GM19193 (cell line): Measurements from ENCODE around the gene ATP8A2.

Experiments used
- POLR2A ChIP-seq: IDR thresholded peaks from 4 replicates; pipeline ENCODE4 v1.6.1; 2011; ENCODE audit not compliant: insufficient read depth, insufficient read length; ENCODE audit errors: extremely low read depth

ATP8A2 gene

GRCh38 chr13:25899952-25900351 lies 528.2 kb downstream of the ATP8A2 start:
- no peak for TF ChIP-seq POLR2A

GRCh38 chr13:25901460-25902376 lies 529.9 kb downstream of the ATP8A2 start:
- no peak for TF ChIP-seq POLR2A

- TF ChIP-seq POLR2A = no peak
These were observed 530.7 kb downstream of the ATP8A2 start for GRCh38 chr13:25902455-25902854.

- TF ChIP-seq POLR2A = no peak
These were observed 531.1 kb downstream of the ATP8A2 start for GRCh38 chr13:25902891-25903341.

GRCh38 chr13:25904830-25905229 lies 533.1 kb downstream of the ATP8A2 start:
- TF ChIP-seq POLR2A = no peak

GRCh38 chr13:25905611-25906010 lies 533.8 kb downstream of the ATP8A2 start:
- TF ChIP-seq POLR2A = no peak

- no peak for TF ChIP-seq POLR2A
These were observed 534.5 kb downstream of the ATP8A2 start for GRCh38 chr13:25906191-25906661.

GRCh38 chr13:25908366-25908765 lies 536.6 kb downstream of the ATP8A2 start:
- no peak for TF ChIP-seq POLR2A

- TF ChIP-seq POLR2A = no peak
These were observed 538.5 kb downstream of the ATP8A2 start for GRCh38 chr13:25910243-25910642.

- TF ChIP-seq POLR2A = no peak
These were observed 539.2 kb downstream of the ATP8A2 start for GRCh38 chr13:25910991-25911419.

- TF ChIP-seq POLR2A = no peak
These were observed 541.2 kb downstream of the ATP8A2 start for GRCh38 chr13:25912961-25913360.

- no peak for TF ChIP-seq POLR2A
These were observed 544.2 kb downstream of the ATP8A2 start for GRCh38 chr13:25915840-25916518.

GRCh38 chr13:25920277-25920676 lies 548.5 kb downstream of the ATP8A2 start:
- no peak for TF ChIP-seq POLR2A

- no peak for TF ChIP-seq POLR2A
These were observed 549.2 kb downstream of the ATP8A2 start for GRCh38 chr13:25920931-25921330.

GRCh38 chr13:25922376-25922775 lies 550.6 kb downstream of the ATP8A2 start:
- TF ChIP-seq POLR2A = no peak

- no peak for TF ChIP-seq POLR2A
These were observed 551.7 kb downstream of the ATP8A2 start for GRCh38 chr13:25923217-25924085.

GRCh38 chr13:25927363-25927762 lies 555.6 kb downstream of the ATP8A2 start:
- TF ChIP-seq POLR2A = no peak
